ENCODE results near the gene CEP57L1. TPM values are rescaled to one million over a fixed set of nuclear protein-coding genes. Genes with fewer than 3 reads are reported as not detected.

CEP57L1 gene
- polyA plus RNA-seq, 2 donors, result 3.1 to 4.8 TPM

DNA sequence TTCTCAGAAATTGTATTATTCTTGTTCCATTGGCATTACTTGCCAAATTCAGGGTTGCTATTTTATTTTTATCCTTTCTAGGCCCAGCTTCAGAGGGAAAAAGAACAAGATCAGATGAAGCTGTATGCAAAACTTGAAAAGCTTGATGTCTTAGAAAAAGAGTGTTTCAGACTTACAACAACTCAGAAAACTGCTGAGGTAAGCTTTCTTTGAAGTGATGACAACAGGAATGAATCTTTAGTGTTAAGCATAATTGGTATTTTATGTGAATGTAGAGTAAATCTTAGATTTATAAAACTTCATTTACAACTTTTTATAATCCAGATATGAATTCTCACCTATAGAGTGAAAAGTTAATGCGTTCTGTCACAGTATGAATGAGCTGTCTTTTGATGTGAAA, 58.4 kb downstream of the CEP57L1 start:
- H3K36me3 ChIP-seq (ENCODE audit: control insufficient read depth in 2 of 2, insufficient read depth in 2 of 2, low read length in 1 of 2), result no peaks in the 10 kb centered on the region
- no peaks in the 10 kb centered on the region for H3K9me3 ChIP-seq (ENCODE audit: control insufficient read depth in 2 of 2, insufficient read depth in 1 of 2, low read depth in 1 of 2, low read length in 1 of 2)
- no peak overlapping the region for H3K4me3 ChIP-seq (ENCODE audit: low read depth in 1 of 2, low read length in 2 of 2)
- WGBS, 2 donors, result 95% methylated on average over 1 of the region's 1 CpG
- H3K27me3 ChIP-seq (ENCODE audit: control insufficient read depth in 1 of 2, insufficient read depth in 2 of 2, low read length in 2 of 2), result no peaks in the 10 kb centered on the region
- no peaks in the 10 kb centered on the region for H3K4me1 ChIP-seq (ENCODE audit: control insufficient read depth in 2 of 2, insufficient read depth in 2 of 2, low read length in 1 of 2)
- H3K27ac ChIP-seq (ENCODE audit: low read depth in 2 of 2, low read length in 1 of 2), result no peak overlapping the region

DNA sequence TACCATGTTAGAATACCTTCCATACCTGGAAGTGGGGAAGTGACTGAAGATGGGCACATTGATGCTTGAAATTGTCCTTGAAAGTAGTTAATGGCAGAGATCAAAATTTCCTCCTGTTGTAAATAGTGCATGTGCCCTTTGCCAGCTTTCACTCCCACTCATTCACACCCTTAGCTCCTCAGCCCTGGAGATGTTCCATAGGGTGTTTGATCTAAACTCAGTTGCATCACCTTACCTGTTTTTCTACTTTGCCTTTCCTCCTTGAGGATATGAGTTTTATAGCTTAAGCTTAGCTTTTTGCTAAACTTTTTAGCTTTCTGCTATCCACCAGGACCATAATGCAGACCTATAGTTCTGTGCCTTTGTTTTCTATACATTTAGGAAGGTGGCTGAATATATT, 69.0 kb downstream of the CEP57L1 start:
- Histone ChIP-seq H3K27ac (ENCODE audit: low read depth in 2 of 2, low read length in 1 of 2) (no peak overlapping the region), H3K9me3 (ENCODE audit: control insufficient read depth in 2 of 2, insufficient read depth in 1 of 2, low read depth in 1 of 2, low read length in 1 of 2) (no peaks in the 10 kb centered on the region), H3K4me1 (ENCODE audit: control insufficient read depth in 2 of 2, insufficient read depth in 2 of 2, low read length in 1 of 2) (no peaks in the 10 kb centered on the region), H3K4me3 (ENCODE audit: low read depth in 1 of 2, low read length in 2 of 2) (no peak overlapping the region), H3K27me3 (ENCODE audit: control insufficient read depth in 1 of 2, insufficient read depth in 2 of 2, low read length in 2 of 2) (no peaks in the 10 kb centered on the region), H3K36me3 (ENCODE audit: control insufficient read depth in 2 of 2, insufficient read depth in 2 of 2, low read length in 1 of 2) (peaks cover 0 to 2% of the 10 kb centered on the region in 2 donors)

GRCh38 chr6:109165392-109165974, 70.2 kb downstream of the CEP57L1 start:
- H3K36me3 ChIP-seq (ENCODE audit: control insufficient read depth in 2 of 2, insufficient read depth in 2 of 2, low read length in 1 of 2), result peaks cover 0 to 2% of the 10 kb centered on the region in 2 donors
- 50 to 55% methylated on average over 1 of the region's 1 CpG for WGBS, 2 donors
- H3K9me3 ChIP-seq (ENCODE audit: control insufficient read depth in 2 of 2, insufficient read depth in 1 of 2, low read depth in 1 of 2, low read length in 1 of 2), result no peaks in the 10 kb centered on the region
- H3K4me1 ChIP-seq (ENCODE audit: control insufficient read depth in 2 of 2, insufficient read depth in 2 of 2, low read length in 1 of 2), result no peaks in the 10 kb centered on the region
- H3K4me3 ChIP-seq (ENCODE audit: low read depth in 1 of 2, low read length in 2 of 2), result no peak overlapping the region
- no peaks in the 10 kb centered on the region for H3K27me3 ChIP-seq (ENCODE audit: control insufficient read depth in 1 of 2, insufficient read depth in 2 of 2, low read length in 2 of 2)
- no peak overlapping the region for H3K27ac ChIP-seq (ENCODE audit: low read depth in 2 of 2, low read length in 1 of 2)

DNA sequence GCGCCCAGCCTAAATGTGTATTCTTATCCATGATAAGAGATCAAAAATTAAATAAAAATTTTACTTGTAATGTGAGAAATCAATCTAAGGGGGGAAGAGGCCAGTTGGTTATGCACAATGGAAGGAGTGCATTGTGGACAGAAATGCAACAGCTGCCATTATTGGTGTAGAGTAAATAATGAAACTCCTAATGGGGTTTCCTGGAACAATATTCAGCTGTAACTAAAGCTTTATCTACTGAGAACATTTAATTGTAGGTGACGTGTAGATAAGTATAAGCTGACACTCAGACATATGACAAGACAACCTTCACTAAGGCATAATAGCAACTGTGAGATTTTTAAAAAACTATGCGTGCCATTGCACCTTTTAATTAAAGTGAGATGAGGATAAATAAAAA, 71.4 kb downstream of the CEP57L1 start:
- Histone ChIP-seq H3K27me3 (ENCODE audit: control insufficient read depth in 1 of 2, insufficient read depth in 2 of 2, low read length in 2 of 2) (no peaks in the 10 kb centered on the region), H3K9me3 (ENCODE audit: control insufficient read depth in 2 of 2, insufficient read depth in 1 of 2, low read depth in 1 of 2, low read length in 1 of 2) (no peaks in the 10 kb centered on the region), H3K4me1 (ENCODE audit: control insufficient read depth in 2 of 2, insufficient read depth in 2 of 2, low read length in 1 of 2) (no peaks in the 10 kb centered on the region), H3K36me3 (ENCODE audit: control insufficient read depth in 2 of 2, insufficient read depth in 2 of 2, low read length in 1 of 2) (no peaks in the 10 kb centered on the region), H3K27ac (ENCODE audit: low read depth in 2 of 2, low read length in 1 of 2) (no peak overlapping the region), H3K4me3 (ENCODE audit: low read depth in 1 of 2, low read length in 2 of 2) (no peak overlapping the region)
- WGBS, 2 donors, result 92 to 96% methylated on average over 3 of the region's 3 CpGs

- no peaks in the 10 kb centered on the region for H3K36me3 ChIP-seq (ENCODE audit: control insufficient read depth in 2 of 2, insufficient read depth in 2 of 2, low read length in 1 of 2)
- no peak overlapping the region for H3K27ac ChIP-seq (ENCODE audit: low read depth in 2 of 2, low read length in 1 of 2)
- no peaks in the 10 kb centered on the region for H3K9me3 ChIP-seq (ENCODE audit: control insufficient read depth in 2 of 2, insufficient read depth in 1 of 2, low read depth in 1 of 2, low read length in 1 of 2)
- 90 to 92% methylated on average over 4 of the region's 4 CpGs for WGBS, 2 donors
- H3K4me1 ChIP-seq (ENCODE audit: control insufficient read depth in 2 of 2, insufficient read depth in 2 of 2, low read length in 1 of 2), result no peaks in the 10 kb centered on the region
- no peaks in the 10 kb centered on the region for H3K27me3 ChIP-seq (ENCODE audit: control insufficient read depth in 1 of 2, insufficient read depth in 2 of 2, low read length in 2 of 2)
- no peak overlapping the region for H3K4me3 ChIP-seq (ENCODE audit: low read depth in 1 of 2, low read length in 2 of 2)
Observed at GRCh38 chr6:109167562-109167961, 72.3 kb downstream of the CEP57L1 start.

- H3K4me3 ChIP-seq (ENCODE audit: low read depth in 1 of 2, low read length in 2 of 2), result no peak overlapping the region
- no peaks in the 10 kb centered on the region for H3K9me3 ChIP-seq (ENCODE audit: control insufficient read depth in 2 of 2, insufficient read depth in 1 of 2, low read depth in 1 of 2, low read length in 1 of 2)
- no peaks in the 10 kb centered on the region for H3K27me3 ChIP-seq (ENCODE audit: control insufficient read depth in 1 of 2, insufficient read depth in 2 of 2, low read length in 2 of 2)
- no peaks in the 10 kb centered on the region for H3K36me3 ChIP-seq (ENCODE audit: control insufficient read depth in 2 of 2, insufficient read depth in 2 of 2, low read length in 1 of 2)
- WGBS, 2 donors, result 45 to 50% methylated on average over 2 of the region's 2 CpGs
- no peaks in the 10 kb centered on the region for H3K4me1 ChIP-seq (ENCODE audit: control insufficient read depth in 2 of 2, insufficient read depth in 2 of 2, low read length in 1 of 2)
- H3K27ac ChIP-seq (ENCODE audit: low read depth in 2 of 2, low read length in 1 of 2), result no peak overlapping the region
Observed at GRCh38 chr6:109170333-109170732, 75.0 kb downstream of the CEP57L1 start.

DNA sequence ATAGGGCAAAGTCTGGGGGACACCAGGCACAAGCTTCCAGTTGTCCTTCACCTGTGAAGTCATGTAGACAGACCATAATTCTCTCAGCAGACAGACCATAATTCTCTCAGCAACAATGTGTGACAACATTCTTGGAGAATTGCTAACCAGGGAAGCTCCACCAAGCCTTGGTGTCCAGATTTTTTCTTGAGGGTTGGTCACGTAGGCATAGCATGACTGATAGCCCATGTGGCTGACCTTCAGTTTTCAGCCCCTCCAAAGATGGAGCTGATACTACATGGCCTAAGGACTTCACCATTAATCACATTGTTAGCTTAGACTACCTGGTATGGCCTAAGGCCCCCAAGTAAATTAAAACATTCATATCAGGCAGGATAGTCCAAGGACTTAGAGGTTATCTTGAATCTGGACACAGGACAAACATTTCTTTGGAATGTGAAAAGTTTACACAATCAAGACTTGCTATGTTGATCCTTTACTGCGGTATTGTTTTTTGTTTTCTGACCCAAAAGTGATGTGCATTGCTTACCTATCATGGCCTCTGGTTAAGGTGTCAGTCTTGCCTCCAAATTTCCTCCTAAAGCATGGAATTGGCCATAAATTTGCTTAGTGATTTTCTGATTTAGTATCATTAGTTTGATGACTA, 76.9 kb downstream of the CEP57L1 start:
- WGBS, 2 donors, result 61 to 78% methylated on average over 2 of the region's 2 CpGs
- no peaks in the 10 kb centered on the region for H3K27me3 ChIP-seq (ENCODE audit: control insufficient read depth in 1 of 2, insufficient read depth in 2 of 2, low read length in 2 of 2)
- no peak overlapping the region for H3K27ac ChIP-seq (ENCODE audit: low read depth in 2 of 2, low read length in 1 of 2)
- H3K4me1 ChIP-seq (ENCODE audit: control insufficient read depth in 2 of 2, insufficient read depth in 2 of 2, low read length in 1 of 2), result no peaks in the 10 kb centered on the region
- H3K9me3 ChIP-seq (ENCODE audit: control insufficient read depth in 2 of 2, insufficient read depth in 1 of 2, low read depth in 1 of 2, low read length in 1 of 2), result no peaks in the 10 kb centered on the region
- no peaks in the 10 kb centered on the region for H3K36me3 ChIP-seq (ENCODE audit: control insufficient read depth in 2 of 2, insufficient read depth in 2 of 2, low read length in 1 of 2)
- H3K4me3 ChIP-seq (ENCODE audit: low read depth in 1 of 2, low read length in 2 of 2), result no peak overlapping the region

GRCh38 chr6:109174916-109175315, 79.6 kb downstream of the CEP57L1 start:
- H3K27ac ChIP-seq (ENCODE audit: low read depth in 2 of 2, low read length in 1 of 2), result no peak overlapping the region
- no peaks in the 10 kb centered on the region for H3K9me3 ChIP-seq (ENCODE audit: control insufficient read depth in 2 of 2, insufficient read depth in 1 of 2, low read depth in 1 of 2, low read length in 1 of 2)
- no peaks in the 10 kb centered on the region for H3K36me3 ChIP-seq (ENCODE audit: control insufficient read depth in 2 of 2, insufficient read depth in 2 of 2, low read length in 1 of 2)
- H3K27me3 ChIP-seq (ENCODE audit: control insufficient read depth in 1 of 2, insufficient read depth in 2 of 2, low read length in 2 of 2), result no peaks in the 10 kb centered on the region
- WGBS, 2 donors, result 90 to 95% methylated on average over 2 of the region's 2 CpGs
- H3K4me1 ChIP-seq (ENCODE audit: control insufficient read depth in 2 of 2, insufficient read depth in 2 of 2, low read length in 1 of 2), result no peaks in the 10 kb centered on the region
- H3K4me3 ChIP-seq (ENCODE audit: low read depth in 1 of 2, low read length in 2 of 2), result no peak overlapping the region

DNA sequence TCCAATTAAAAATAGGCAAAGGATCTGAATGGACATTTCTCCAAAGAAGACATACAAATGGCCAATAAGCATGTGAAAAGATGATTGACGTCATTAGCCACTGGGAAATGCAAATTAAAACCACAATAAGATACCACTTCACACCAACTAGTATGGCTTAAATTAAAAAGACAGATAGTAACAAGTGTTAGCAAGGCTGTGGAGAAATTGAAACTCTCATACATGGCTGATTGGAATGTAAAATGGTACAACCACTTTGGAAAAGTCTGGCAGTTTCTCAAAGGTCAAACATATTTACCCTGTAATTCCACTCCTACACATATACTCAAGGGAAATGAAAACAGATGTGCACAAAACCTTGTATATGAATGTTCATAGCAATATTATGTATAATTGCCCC, 83.6 kb downstream of the CEP57L1 start:
- no peaks in the 10 kb centered on the region for H3K4me1 ChIP-seq (ENCODE audit: control insufficient read depth in 2 of 2, insufficient read depth in 2 of 2, low read length in 1 of 2)
- H3K4me3 ChIP-seq (ENCODE audit: low read depth in 1 of 2, low read length in 2 of 2), result no peak overlapping the region
- H3K27ac ChIP-seq (ENCODE audit: low read depth in 2 of 2, low read length in 1 of 2), result no peak overlapping the region
- WGBS, 2 donors, result 30 to 81% methylated on average over 1 of the region's 1 CpG
- no peaks in the 10 kb centered on the region for H3K27me3 ChIP-seq (ENCODE audit: control insufficient read depth in 1 of 2, insufficient read depth in 2 of 2, low read length in 2 of 2)
- no peaks in the 10 kb centered on the region for H3K9me3 ChIP-seq (ENCODE audit: control insufficient read depth in 2 of 2, insufficient read depth in 1 of 2, low read depth in 1 of 2, low read length in 1 of 2)
- no peaks in the 10 kb centered on the region for H3K36me3 ChIP-seq (ENCODE audit: control insufficient read depth in 2 of 2, insufficient read depth in 2 of 2, low read length in 1 of 2)

- H3K4me1 ChIP-seq (ENCODE audit: control insufficient read depth in 2 of 2, insufficient read depth in 2 of 2, low read length in 1 of 2), result no peaks in the 10 kb centered on the region
- 47 to 58% methylated on average over 1 of the region's 1 CpG for WGBS, 2 donors
- H3K9me3 ChIP-seq (ENCODE audit: control insufficient read depth in 2 of 2, insufficient read depth in 1 of 2, low read depth in 1 of 2, low read length in 1 of 2), result no peaks in the 10 kb centered on the region
- H3K27me3 ChIP-seq (ENCODE audit: control insufficient read depth in 1 of 2, insufficient read depth in 2 of 2, low read length in 2 of 2), result no peaks in the 10 kb centered on the region
- no peak overlapping the region for H3K4me3 ChIP-seq (ENCODE audit: low read depth in 1 of 2, low read length in 2 of 2)
- no peaks in the 10 kb centered on the region for H3K36me3 ChIP-seq (ENCODE audit: control insufficient read depth in 2 of 2, insufficient read depth in 2 of 2, low read length in 1 of 2)
- no peak overlapping the region for H3K27ac ChIP-seq (ENCODE audit: low read depth in 2 of 2, low read length in 1 of 2)
Observed at GRCh38 chr6:109179507-109179906, 84.2 kb downstream of the CEP57L1 start.
